Activated naive CD4-positive, alpha-beta T cell treated with anti-CD3 and anti-CD28 coated beads, Interleukin-2, amount 50 U/mL, for 24 hours (primary cell): ENCODE results near the gene JAKMIP1.
"Not testable (repeated sequence)": the region's sequence is repeated elsewhere in the genome, so short reads cannot be mapped to it uniquely, and the experiment has no call there.

Source experiments
- H3K27ac Mint-ChIP-seq: one replicate; pipeline ENCODE4 v1.8.0; 2021; ENCODE audit warnings: mild to moderate bottlenecking, mixed read lengths
- H3K27me3 Mint-ChIP-seq: one replicate; pipeline ENCODE4 v1.8.0; 2021; ENCODE audit warnings: mixed read lengths
- H3K36me3 Mint-ChIP-seq: one replicate; pipeline ENCODE4 v1.8.0; 2021; ENCODE audit warnings: mixed read lengths
- H3K4me1 Mint-ChIP-seq: one replicate; pipeline ENCODE4 v1.8.0; 2021; ENCODE audit warnings: mixed read lengths
- H3K4me3 Mint-ChIP-seq: one replicate; pipeline ENCODE4 v1.8.0; 2021; ENCODE audit warnings: mild to moderate bottlenecking, mixed read lengths
- H3K9me3 Mint-ChIP-seq: one replicate; pipeline ENCODE4 v1.8.0; 2021; ENCODE audit warnings: mixed read lengths

JAKMIP1 gene

DNA sequence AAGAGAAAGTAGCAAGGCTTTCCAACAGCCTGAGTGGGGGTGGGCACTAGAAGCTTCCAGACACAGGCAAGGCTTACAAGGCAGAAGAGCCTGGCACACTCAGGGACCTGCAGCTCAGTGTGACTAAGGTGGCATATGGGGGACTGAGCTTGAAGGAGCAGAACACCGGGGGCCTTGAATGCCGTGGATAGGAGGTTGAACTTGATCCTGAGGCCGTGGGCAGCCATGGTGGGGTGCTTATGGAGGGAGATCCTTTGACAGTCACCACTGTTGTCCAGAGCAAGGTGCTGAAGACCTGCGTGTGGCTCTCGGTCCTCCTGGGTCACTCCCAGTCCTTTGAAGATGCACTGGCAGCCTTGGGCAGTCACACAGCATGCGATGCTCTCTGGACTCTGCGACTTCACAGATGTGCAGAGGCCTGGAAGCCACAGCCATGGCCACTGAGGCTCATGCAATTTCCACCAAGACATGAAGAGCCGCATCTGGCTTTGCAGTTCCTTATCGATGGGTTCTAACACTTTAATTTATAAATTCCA is 200.5 kb downstream of the JAKMIP1 start:
- H3K4me1 Mint-ChIP-seq: no peaks in the 10 kb centered on the region
- H3K9me3 Mint-ChIP-seq: no peaks in the 10 kb centered on the region
- peaks cover 3% of the 10 kb centered on the region for H3K27me3 Mint-ChIP-seq
- H3K27ac Mint-ChIP-seq: no peak overlapping the region
- H3K36me3 Mint-ChIP-seq: no peaks in the 10 kb centered on the region
- no peak overlapping the region for H3K4me3 Mint-ChIP-seq

DNA sequence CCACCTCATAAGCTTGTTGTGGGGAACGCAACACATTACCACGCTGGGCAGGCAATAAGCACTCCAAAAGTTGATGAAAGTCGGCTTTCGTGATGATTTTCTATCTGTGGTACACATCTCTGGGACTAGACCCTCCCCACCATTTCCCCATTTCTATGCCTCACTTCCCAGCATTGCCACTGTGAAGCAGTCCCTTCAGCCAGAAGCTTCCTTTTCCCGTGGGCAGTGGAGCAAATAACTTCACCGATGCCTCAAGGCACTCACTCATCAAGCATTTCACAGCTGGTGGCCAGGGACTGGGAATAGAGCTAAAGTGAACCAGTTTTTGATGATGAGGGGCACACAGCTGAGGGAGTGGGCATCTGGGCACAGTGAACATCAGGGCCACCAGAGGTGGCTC is 201.0 kb downstream of the JAKMIP1 start:
- peaks cover 3% of the 10 kb centered on the region for H3K27me3 Mint-ChIP-seq
- H3K9me3 Mint-ChIP-seq: no peaks in the 10 kb centered on the region
- H3K4me1 Mint-ChIP-seq: no peaks in the 10 kb centered on the region
- H3K36me3 Mint-ChIP-seq: no peaks in the 10 kb centered on the region
- H3K4me3 Mint-ChIP-seq: no peak overlapping the region
- H3K27ac Mint-ChIP-seq: no peak overlapping the region

DNA sequence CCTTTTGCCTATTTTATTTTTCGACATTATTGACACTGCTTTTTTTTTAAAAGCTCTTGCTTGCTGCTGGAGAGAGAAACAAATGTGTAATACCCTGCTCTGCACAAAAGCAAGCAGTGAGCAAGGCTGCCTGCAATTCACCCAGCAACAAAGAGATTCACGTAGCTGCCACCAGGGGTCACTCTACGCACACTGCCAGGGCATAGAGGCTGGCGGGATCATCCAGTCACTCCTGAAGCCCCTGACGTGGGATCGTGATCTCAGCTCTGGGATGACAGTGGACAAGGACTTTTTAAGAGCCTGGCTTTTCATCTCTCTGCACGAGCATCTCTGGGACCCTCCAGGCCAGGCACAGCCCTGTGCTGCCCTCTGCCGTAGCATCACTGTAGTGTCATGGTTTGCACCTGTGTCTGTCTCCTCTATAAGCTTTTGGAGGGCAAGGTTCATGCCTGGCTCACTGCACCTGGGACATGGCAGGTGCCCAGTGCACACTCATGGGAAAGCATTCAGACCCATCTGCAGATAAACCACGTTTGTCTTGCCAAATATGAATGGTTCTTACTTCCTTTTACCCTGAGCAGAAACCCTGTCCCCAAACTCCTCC is 201.9 kb downstream of the JAKMIP1 start:
- Mint-ChIP-seq H3K4me3 (no peak overlapping the region), H3K36me3 (no peaks in the 10 kb centered on the region), H3K4me1 (no peaks in the 10 kb centered on the region), H3K27ac (no peak overlapping the region), H3K9me3 (no peaks in the 10 kb centered on the region), H3K27me3 (peaks cover 3% of the 10 kb centered on the region)

DNA sequence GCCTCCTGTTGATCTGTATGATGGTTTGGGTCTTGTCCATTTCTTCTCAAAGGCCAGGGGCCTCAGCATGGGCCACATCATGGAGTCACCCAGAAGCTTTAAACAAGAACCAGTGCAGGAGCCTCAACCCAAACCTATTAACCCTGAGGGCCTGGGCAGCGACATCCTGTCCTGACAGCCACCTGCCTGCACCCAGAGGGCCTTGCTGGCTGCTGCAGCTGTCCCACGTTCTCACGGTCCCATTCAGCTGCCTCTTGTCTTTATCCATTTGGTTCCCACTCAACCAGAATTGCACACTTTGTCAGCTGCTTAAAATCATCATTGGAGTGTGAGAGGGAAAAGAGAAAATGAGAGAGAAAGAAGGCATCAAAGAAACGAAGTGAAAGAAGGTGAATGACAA is 203.7 kb downstream of the JAKMIP1 start:
- Mint-ChIP-seq H3K27ac (peak overlapping the region; percentile 20), H3K4me1 (no peaks in the 10 kb centered on the region), H3K9me3 (no peaks in the 10 kb centered on the region), H3K4me3 (no peak overlapping the region), H3K27me3 (peaks cover 3% of the 10 kb centered on the region), H3K36me3 (no peaks in the 10 kb centered on the region)

DNA sequence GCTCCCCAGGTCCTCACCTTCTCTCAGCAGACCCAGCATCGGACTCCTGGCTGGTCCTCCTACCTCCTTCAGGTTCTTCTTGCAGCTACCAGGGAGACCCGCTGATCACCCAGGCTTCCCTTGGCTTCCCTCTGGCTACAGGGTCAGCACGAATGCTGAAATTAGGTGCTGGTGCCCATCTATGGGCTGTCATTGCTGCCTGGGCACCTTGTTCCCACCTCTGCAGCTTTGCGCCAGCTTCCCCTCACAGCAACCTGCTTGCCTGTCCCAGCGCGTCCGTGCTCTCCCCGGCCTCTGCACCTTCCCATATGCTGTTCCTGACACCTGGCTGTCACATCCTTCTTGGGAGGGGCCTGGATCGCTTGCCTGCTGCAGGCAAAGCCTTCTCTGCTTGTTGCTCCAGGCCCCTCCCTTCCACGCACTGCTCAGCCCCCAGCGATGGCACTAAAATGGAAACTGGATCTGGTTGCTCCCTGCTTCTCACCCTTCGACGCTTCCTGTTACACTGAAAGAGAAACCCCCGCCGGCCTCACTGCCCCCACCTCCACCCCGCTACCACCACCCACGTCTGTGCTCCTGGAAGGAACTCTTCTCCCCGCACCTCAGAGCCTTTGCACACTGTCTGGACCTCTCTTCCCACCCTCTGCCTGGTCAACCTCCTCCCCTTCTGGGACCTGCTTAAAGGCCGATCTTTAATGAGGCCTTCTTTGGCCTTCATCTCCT is 204.3 kb downstream of the JAKMIP1 start:
- H3K27ac Mint-ChIP-seq: no peak overlapping the region

DNA sequence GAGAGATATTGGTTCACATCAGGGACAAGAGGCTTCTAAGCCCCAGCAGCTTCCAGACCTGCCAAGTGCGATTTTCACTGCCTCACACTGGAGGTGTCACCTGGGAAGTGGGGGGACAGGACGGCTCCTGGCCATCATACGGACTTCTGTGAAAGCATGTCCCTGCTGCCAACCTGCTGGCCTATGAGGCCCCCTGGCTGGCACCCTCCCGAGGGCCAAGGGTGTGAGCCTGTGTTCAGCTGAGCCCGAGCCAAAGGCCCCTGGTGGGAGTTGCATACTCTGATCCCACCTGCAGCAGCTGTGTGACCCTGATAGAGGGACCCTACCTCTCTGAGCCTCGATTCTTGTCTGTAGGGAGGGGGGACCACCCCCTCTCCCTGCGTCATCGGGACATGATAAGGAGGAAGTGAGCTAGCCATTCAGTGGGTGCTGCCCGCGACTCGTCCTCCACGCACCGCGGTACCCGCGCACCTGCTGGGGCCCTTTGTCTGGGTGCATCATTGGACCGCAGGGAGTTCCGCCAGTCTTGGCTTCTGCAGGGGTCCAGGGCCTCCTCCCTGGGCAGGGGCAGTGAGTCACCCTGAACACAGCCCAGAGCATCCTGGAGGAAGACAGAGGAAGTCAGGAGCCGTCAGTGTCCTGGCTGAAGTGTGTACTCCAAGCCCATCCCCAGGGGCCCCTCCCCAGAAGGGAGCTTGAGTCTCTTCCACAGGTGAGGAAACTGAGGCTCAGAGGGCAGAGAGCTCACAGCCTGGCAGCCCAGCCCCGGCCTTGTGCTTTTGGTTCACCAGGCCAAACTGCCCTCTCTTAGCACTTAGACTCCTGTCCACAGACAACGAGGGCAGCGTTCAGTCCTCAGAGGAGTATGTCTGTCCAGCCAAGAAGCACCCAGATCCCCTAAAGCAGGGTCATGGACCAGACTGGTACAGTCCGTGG is 206.2 kb downstream of the JAKMIP1 start:
- no peak overlapping the region for H3K27ac Mint-ChIP-seq
- no peaks in the 10 kb centered on the region for H3K36me3 Mint-ChIP-seq

More for the DNA sequence above, 204.3 kb downstream of the JAKMIP1 start:
- Mint-ChIP-seq H3K27me3 (peaks cover 3% of the 10 kb centered on the region), H3K9me3 (no peaks in the 10 kb centered on the region), H3K4me1 (no peaks in the 10 kb centered on the region), H3K4me3 (no peak overlapping the region), H3K36me3 (no peaks in the 10 kb centered on the region)

DNA sequence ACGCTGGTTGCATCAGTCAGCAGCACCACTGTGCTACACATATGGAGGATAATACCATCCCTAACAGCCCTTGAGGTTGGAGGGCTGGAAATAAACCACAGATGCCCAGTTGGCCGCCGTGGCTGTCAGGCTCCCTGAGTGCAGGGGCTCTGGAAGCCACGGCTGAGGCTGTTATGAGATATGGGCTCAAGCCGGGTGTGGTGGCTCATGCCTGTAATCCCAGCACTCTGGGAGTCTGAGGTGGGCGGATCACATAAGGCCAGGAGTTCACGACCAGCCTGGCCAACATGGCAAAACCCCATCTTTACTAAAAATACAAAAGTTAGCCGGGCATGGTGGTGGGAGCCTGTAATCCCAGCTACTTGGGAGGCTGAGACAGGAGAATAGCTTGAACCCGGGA is 207.0 kb downstream of the JAKMIP1 start:
- not testable (repeated sequence) for H3K4me1 Mint-ChIP-seq, H3K27me3 Mint-ChIP-seq, H3K9me3 Mint-ChIP-seq, H3K36me3 Mint-ChIP-seq, H3K4me3 Mint-ChIP-seq, H3K27ac Mint-ChIP-seq

More for the DNA sequence above, 206.2 kb downstream of the JAKMIP1 start:
- no peaks in the 10 kb centered on the region for H3K4me1 Mint-ChIP-seq
- H3K9me3 Mint-ChIP-seq: no peaks in the 10 kb centered on the region
- H3K27me3 Mint-ChIP-seq: peaks cover 2% of the 10 kb centered on the region
- no peak overlapping the region for H3K4me3 Mint-ChIP-seq

DNA sequence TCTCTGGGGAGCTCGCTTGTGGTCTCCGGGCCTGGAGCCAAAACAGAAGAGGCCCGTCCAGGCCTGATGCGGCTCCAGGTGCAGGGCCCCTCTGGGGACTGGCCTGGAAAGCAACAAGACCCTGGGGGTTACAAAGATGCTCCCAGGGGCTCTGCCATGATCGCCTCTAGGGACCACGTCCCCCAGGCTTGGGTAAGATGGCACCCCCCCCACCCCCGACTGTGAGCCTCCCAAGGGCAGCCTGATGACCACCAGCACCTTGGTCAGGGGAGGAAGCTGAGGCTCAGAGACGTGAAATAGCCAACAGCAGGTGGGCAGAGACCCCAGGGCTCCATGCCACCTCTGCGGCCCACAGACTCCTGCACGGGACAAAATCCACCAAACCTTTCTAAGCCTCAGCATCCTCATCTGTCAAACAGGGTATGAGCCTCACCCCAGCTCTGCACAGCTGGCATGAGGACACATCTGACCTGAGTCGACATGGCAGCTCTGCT is 207.5 kb downstream of the JAKMIP1 start:
- Mint-ChIP-seq H3K27me3 (peaks cover 2% of the 10 kb centered on the region), H3K27ac (no peak overlapping the region), H3K36me3 (no peaks in the 10 kb centered on the region), H3K4me3 (no peak overlapping the region), H3K9me3 (no peaks in the 10 kb centered on the region), H3K4me1 (no peaks in the 10 kb centered on the region)

DNA sequence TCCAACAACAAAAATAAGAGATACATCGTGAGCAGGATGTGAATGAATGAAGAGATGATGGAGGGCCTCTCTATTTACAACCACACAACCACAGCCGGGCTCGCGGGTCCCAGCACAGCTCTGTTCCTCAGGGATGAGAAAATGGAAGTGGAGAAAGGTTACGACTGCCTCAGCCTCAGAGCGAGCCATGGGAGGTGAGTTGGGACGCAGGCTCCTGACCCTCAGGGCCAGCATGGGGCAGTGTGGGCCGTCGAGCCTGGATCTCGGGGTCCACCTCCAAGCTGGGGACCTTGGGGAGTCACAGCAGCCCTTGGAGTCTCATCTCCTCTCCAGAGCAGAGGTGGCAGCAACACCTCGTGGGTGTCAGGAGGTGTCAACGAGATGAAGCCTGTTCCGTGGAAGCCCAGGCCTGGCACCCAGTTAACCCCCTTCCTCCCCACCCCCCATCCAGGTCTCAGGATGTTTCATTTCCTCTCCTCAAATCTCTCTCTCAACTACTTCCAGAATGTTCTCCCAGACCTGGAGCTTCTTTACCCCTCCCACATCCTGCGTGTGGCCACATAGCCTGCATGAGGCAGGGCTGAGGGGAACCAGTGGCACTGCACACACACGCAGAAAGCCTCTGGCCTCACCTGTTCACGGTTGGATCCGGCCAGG is 208.1 kb downstream of the JAKMIP1 start:
- no peaks in the 10 kb centered on the region for H3K36me3 Mint-ChIP-seq
- H3K4me3 Mint-ChIP-seq: no peak overlapping the region
- no peak overlapping the region for H3K27ac Mint-ChIP-seq
- H3K27me3 Mint-ChIP-seq: peaks cover 2% of the 10 kb centered on the region
- no peaks in the 10 kb centered on the region for H3K4me1 Mint-ChIP-seq
- no peaks in the 10 kb centered on the region for H3K9me3 Mint-ChIP-seq

DNA sequence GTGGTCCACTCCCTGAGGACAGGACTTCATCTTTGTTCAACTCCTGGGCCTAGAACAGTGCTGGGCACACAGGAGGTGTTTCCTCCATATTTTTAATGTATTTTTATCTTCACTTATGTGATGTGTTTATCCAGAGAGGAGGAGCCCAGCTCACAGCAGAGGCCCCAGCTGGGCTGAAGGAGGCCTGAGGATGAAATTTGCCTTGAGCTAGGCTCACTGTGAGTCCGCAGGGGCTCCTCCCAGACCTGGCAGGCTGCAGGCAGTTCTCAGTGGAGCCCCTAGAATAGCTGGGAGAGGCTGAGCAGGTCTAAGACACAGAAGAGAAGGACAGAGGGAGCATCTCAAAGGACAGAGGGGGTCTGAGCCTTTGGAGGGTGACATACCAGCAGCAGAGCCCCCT is 208.9 kb downstream of the JAKMIP1 start:
- no peak overlapping the region for H3K4me3 Mint-ChIP-seq
- H3K4me1 Mint-ChIP-seq: no peaks in the 10 kb centered on the region
- H3K36me3 Mint-ChIP-seq: no peaks in the 10 kb centered on the region
- H3K9me3 Mint-ChIP-seq: no peaks in the 10 kb centered on the region
- H3K27ac Mint-ChIP-seq: no peak overlapping the region
- peaks cover 2% of the 10 kb centered on the region for H3K27me3 Mint-ChIP-seq

DNA sequence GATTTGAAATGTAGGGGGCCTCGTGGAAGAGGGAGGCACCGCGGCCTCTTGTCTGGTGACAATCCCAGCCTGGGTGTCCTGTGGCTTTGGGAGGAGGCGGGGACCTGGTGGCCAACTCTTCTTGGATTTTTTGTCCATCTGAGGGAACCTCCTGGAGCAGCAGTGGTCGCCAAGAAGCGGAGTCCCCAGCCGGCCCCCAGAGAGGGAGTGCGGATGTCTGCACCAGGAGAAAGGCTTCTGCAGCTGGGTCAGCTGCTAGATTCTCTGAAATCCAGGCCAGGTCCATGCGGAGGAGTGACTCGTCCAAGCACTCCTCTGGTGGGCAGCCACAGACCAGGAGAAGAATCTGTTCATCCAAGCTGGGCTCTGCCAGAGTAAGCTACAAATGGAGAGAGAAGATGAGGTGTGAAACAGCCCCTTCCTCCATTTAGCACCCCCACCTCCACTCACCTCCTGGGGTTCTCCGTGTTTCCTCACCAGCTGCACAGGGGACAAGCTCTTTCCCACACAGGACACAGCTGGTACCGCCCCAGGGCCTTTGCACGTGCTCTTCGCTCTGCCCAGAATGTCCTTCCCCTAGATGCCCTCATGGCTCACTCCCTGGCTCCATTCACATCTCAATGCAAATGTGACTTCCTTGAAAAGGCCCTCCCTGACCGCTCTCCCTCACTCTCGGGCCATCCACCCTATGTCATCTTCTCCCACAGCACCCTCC is 209.7 kb downstream of the JAKMIP1 start:
- Mint-ChIP-seq H3K36me3 (no peaks in the 10 kb centered on the region), H3K9me3 (no peaks in the 10 kb centered on the region), H3K4me3 (no peak overlapping the region), H3K27ac (no peak overlapping the region), H3K4me1 (no peaks in the 10 kb centered on the region), H3K27me3 (peaks cover 1% of the 10 kb centered on the region)

DNA sequence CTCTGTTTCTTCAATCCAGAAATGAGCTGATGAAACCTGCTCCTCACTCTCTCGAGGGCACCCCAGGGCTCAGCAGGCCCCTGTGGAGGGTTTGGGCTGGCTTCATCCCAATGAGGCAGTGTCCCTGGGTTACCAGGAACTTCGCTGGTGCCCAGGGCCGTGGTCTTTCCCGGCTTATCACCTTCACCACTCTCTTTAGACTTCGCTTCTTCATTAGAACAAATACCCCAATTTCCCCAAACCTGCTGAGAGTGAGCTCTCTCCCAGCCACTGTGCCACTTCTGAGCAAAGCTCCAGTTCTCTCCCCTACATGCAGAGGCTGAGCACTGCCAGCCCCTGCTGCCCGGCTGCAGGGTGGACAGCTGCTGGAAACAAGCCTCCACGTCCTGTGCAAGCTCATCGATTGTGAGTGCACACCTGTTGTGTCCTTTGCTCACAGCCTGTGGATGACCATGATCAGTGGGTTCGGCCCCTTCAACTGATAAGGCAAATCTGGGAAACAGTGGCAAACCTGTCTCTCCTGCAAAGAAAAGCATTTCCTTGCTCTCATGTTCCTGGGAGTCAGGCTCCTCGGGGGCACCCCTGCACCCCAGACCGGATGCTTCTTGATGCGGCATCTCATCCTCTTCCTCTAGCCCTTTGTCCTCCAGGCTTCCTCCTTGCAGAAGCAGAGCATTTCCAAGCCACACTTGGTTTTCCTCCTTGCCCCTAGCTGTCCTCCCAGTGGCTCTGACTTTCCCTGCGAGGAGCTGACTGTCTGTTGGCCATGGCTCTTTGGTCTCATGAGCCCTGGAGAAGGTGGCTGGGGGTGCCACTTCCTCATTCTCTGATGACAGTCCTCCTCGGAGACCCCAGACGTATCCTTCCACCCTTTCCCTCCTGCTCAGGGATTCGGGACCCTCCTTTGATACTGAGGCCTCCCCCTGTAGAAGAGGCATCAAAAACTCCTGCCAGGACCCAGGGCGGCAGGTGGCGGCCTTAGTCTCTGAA is 210.8 kb downstream of the JAKMIP1 start:
- Mint-ChIP-seq H3K27ac (no peak overlapping the region), H3K27me3 (peaks cover 1% of the 10 kb centered on the region), H3K9me3 (peaks cover 6% of the 10 kb centered on the region), H3K4me3 (no peak overlapping the region), H3K36me3 (peaks cover 1% of the 10 kb centered on the region), H3K4me1 (no peaks in the 10 kb centered on the region)

DNA sequence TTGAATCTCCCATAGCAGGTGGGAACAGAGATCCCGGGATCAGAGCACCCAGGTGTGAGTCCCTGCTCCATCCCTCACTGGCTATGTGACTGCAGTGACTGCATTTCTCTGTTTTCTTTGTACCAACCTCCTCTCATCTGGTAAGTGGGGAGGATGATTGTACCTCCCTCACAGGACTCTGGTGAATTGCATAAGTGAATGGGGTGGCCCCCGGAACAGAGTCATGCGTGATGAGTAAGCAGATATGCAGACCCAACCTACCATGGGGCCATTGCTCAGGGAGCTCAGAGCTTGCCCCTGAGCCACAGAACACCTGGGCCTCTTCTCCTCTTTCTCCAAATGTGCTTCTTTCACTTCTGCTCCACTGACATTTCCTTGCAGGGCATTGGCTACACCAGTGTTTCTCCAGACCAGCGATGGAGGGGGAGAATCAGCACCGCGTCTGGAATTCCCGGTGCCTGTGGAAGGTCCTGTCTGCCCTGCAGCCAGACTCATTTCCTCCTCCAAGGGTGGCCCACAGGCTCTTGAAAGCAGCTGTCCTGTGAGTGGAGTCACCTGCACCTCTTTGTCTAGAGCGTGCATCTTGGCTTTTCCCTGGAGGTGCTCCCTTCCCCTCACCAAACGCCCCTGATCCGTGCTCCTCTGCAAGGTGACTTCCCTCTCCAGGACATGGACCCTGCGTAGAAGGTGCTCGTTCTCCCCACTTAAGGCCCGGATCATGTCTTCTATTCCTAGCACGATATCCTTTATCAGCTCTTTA is 212.1 kb downstream of the JAKMIP1 start:
- Mint-ChIP-seq H3K27me3 (peaks cover 1% of the 10 kb centered on the region), H3K4me1 (no peaks in the 10 kb centered on the region), H3K27ac (no peak overlapping the region), H3K4me3 (no peak overlapping the region), H3K9me3 (peaks cover 12% of the 10 kb centered on the region), H3K36me3 (peaks cover 1% of the 10 kb centered on the region)
